NCI-H510A (cell line): ENCODE data around the gene EHBP1.

ENCODE experiments used
- DNase-seq: peaks from one replicate; lab custom pipeline; 2025; lab: John Stamatoyannopoulos, UW

The EHBP1 gene

DNA sequence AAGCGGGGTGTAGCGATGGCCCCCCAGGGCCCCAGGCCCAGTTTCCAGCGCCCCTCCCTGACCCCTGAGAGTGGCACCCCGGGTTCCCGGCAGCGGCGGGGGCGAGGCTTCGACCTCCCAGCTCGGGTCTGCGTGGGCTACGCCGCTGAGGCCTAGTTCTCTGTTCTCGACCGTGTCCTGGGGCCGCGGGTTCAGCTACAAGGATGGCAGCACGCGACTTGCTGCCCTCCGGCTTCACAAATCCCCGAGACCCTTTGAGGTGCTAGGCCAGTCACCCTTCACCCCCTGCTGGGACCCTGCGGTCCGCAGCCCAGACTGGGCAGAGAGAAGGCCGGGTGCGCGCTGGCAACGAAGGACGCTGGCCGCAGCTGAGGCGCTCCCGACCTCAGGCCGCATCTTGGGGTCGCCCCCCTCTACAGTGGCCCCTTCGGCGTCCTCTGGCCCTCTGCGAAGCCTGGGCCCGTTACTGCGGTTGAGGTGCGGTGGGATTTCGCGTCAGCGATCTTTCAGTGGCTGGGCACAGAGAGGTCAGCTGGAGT is 346.4 kb downstream of the EHBP1 start:
- no peak for DNase-seq

DNA sequence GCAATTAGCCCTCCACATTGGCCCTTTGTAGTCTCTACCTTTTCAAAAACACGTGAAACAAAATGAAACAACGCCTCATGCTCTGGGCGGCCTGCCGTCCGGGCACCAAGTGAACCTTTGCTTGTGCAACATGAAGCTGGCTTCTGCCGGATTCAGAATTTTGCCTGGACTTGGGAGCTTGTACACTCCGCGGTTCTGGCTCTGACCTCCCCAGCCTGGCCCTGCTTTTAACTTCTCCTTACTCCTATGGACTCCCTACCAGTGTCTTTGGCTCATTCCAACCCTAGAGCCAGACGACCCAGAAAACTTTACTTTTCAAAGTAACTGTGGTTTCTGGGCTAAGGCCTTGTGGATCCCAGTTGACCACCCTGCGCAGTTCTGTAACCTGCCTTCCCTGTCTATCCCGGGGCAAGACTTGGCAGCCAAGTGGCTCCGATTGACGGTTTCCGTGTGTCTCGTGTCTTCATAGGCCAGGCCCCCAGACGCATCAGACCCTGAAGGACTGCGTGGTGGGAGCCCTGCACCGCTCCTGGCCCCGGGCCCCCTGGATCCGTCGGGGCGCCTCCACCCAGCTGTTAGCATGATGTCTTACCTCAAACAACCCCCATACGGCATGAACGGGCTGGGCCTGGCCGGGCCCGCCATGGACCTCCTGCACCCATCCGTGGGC is 347.0 kb downstream of the EHBP1 start:
- no peak for DNase-seq

DNA sequence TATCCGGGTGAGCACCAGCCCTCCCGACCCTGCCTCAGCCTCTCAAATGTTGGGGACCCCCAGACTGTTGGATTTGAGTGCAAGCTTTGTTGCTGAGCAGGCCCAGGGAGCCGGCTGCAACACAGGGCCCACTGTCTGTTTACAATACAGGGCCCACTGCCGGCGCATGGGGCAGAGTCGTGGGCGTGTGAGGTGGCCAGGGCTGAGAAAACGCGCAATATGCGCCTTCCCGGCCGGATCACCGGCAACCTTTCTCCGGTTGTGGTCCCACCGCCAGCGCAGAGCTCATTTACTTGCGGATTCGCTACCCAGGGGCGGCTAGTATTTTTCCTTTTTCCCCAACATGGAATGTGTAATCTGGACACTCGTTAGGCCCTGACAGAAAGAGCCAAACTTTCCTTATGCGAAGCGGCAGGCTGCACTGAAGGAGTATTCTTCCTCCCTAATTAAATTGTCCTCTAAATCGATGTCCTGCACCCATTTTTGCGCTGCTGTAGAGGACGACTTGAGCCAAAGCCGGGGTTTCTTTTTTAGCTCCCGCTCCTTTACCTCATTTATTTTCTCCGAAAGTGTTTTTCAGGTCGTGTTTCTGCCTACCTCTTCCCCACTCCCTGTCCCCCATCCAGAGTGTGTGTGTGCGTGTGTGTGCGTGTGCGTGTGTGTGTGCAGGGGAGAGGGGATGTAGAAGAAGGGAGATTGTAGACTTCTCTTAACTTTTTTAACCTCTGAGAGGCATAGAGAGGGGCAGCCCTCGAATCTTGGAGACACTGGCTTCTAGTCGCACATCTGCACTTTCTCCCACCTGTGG is 347.8 kb downstream of the EHBP1 start:
- no peak for DNase-seq

DNA sequence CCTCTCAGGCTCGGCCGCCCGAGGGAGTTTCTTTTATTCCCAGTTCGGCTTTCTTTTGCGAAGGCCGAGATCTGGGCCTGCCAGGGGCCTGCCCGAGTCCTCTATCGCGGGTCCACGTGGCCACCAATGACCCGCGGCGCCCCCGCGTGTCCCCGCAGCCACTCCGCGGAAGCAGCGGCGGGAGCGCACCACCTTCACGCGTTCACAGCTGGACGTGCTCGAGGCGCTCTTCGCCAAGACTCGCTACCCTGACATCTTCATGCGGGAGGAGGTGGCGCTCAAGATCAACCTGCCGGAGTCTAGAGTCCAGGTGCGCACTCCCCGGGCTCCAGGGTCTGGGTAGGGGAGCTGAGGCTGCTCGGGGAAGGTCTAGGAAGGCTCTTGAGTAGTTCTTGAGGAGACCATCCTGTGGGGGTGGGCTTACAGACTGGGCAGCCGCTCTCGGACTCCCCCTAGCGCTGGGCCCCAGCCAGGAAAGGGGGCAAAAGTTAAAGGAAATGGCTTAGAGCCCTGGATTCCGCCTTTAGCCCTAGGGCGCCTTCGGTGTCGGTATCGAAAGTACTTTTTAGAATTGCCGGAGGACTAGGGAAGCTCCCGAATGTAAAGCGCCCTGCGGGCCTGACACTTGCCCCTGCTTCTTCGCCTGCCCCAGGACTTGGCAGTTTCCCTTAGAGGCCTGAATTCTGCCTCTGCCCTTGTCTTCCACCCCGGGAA is 348.5 kb downstream of the EHBP1 start:
- DNase-seq: no peak

DNA sequence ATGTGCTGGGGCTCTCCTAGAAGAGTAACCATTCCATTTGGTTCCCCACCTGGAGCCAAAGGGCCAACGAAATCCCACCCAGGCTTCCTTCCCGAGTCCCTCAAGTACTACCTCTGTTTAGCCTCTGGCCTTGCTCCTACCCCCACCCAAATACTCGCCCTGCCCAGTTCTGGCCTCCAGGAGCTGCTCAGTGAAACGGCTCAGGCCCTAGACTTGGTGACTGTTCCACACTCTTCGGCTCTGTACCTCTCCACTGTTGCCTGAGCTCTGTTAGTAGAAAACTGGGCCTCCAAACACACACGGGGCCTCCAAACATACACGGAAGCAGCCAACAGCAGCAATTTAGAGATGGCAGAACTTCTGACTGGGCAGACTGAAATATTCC is 349.3 kb downstream of the EHBP1 start:
- DNase-seq: no peak

DNA sequence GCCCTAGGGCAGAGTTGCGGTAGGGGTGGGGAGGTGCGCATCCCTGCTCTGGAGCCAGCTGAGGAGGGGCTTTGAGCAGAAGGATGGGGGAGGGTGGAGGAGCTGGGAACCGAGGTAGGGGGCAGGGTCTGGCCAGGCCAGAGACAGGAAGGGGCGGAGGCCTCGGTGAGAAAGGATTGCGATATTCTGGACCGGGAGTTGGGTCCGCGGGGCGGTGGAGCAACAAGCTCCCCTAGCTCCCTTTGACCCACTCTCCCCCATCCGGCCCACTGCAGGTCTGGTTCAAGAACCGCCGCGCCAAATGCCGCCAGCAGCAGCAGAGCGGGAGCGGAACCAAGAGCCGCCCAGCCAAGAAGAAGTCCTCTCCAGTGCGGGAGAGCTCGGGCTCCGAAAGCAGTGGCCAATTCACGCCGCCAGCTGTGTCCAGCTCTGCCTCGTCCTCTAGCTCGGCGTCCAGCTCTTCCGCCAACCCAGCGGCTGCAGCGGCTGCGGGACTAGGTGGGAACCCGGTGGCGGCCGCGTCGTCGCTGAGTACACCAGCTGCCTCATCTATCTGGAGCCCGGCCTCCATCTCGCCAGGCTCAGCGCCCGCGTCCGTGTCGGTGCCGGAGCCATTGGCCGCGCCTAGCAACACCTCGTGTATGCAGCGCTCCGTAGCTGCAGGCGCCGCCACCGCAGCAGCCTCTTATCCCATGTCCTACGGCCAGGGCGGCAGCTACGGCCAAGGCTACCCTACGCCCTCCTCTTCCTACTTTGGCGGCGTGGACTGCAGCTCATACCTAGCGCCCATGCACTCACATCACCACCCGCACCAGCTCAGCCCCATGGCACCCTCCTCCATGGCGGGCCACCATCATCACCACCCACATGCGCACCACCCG is 350.0 kb downstream of the EHBP1 start:
- no peak for DNase-seq

DNA sequence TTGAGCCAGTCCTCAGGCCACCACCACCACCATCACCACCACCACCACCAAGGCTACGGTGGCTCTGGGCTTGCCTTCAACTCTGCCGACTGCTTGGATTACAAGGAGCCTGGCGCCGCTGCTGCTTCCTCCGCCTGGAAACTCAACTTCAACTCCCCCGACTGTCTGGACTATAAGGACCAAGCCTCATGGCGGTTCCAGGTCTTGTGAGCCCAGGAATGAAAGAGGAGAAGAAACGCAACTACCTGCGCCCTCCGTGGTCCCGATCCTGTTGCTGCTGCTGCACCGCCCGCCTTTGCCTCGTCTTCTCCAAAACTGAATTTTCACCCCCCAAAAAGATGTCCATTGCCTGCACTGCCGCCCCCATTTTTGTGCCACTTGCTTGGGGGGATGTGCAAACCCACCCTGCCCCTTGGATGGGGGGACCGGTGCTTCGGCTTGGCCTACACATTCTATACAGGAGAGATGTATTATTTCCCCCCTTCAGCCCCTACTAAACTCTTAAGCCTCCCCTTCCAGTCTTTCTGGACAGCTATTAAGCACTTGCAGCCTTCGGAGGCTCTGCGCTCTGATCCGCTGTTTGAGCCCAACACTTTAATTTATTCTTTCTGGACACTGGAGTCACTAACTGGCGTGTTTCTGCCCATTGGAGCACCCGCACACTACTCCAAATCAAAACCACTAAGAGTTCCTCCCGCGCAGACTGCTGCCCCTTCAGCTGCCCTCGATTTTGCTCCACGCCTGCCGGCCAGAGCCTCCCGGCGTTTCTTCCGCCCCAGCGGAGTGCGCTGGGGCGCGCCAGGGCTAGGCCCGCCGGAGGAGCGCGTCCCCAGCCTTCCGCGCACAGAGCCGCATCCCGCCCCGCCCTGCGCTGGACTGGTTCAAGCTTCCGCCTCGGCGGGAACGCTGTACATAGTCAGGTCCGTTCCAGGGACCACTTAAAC is 350.9 kb downstream of the EHBP1 start:
- no peak for DNase-seq

DNA sequence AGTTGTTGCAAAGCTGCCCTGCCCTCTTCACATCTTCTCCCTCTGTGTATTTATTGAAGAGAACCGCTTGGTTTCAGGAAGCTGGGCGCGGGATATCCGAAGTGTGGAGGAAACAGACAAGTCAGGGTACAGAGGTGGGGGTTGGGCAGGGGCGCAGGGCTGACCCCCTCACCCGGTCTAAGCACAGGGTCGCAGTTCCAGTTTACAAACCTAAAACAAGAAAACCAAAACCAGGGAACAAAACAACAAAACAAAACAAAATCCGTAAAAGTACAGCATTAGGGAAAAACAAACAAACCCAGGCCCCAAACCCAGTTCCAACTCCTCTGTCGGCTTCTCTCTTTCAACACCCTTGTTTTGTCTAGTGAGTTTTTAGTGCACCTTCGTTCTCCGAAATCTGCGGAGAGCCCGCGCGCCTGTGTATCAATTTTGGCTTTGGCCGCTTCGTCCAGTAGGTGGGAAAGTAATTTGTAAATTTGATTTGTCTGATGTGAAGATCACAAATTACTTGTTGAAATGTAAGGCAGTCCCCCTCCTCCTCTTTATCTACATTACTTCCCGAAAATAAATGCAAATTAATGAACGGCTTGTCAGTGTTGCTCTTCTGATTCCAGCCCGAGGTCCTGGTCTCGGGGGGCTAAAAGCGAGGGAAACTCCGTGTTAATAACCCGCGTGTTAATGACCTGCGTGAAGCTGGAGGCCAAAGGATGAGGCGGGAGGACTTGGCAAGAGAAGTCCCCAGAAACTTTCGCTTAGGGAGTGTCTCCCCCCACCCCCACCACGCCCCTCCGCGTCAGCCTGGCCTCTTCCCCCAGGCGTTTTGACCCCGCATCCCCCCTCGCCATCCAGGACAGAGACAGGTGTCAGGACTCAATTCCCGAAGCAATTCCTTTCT is 352.0 kb downstream of the EHBP1 start:
- no peak for DNase-seq

DNA sequence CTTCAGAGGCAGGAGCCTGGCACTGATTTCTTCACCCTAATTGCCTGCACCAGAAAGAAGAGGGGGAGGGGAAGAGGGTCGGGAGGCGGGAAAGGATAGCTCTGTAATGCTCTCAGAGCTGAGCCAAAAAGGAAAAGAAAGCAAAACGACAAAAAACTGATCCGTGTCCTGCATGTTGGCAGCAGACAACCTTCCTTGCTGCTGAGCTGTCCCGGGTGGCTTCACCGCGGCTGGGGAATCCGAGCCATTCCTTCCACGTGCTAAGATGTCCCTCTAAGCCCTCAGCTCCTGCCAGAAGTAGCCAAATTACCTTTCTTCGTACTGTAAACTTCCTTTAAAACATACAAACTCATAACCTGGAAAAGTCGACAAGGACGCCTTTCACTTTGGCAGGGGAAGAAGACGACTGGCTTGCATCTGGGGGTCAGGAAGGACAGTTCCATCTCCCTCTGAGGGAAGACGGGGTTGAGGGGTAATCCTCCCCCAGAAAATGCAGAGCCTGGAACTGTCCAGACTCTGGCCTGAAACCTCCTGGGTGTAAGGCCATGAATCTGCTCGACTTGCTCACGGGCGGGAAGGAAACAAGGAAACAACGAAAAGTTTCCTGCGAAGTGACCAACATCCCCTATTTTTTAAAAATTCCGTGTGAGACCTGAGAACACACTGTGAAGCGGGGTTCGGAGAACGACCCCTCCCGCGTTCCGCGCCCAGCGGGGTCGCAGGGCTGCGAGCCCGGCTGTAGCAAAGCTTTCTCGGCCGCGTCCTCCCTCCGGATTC is 352.8 kb downstream of the EHBP1 start:
- DNase-seq: no peak

DNA sequence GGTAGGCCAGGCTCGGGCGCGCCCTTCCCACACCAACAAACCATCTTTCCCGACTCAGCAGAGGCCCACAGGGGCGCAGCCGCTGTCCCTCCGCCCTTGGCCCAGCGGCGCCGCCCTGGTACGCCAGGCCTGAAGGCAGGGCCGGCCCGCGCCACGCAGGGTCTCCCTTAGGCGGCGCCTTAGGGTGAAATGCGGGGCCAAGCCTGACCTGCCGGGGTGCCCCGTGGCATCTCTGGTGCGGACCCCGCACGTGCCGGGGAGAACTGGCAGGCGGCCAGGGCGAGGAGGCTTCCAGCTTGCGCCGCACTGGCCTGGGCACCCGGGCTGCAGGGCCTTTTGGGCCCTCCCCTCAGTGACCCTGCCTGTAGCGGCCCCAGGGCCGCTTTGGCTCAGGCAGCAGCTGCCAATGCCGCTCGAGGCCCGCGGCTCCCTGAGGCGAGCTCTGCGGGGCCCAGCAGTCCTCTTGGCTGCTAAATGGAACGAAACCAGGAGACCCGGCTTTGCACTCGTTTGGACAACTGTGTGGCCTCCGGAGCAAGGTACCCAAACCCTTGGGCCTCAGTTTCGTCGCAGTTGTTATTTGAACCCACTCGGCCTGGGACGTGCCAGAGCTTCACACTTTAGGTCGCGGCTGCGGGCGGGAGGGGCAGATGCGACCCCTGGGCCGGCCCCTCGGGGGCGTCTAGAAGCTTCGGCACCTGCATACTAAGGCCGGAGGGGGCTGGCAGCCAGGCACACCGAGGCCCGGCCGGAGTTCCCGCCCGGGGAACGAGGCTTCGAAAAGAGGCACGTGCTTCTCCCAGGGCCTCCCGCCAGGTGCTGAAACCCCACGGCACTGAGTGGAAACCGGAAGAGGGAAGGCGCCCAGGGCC is 353.6 kb downstream of the EHBP1 start:
- DNase-seq: no peak

DNA sequence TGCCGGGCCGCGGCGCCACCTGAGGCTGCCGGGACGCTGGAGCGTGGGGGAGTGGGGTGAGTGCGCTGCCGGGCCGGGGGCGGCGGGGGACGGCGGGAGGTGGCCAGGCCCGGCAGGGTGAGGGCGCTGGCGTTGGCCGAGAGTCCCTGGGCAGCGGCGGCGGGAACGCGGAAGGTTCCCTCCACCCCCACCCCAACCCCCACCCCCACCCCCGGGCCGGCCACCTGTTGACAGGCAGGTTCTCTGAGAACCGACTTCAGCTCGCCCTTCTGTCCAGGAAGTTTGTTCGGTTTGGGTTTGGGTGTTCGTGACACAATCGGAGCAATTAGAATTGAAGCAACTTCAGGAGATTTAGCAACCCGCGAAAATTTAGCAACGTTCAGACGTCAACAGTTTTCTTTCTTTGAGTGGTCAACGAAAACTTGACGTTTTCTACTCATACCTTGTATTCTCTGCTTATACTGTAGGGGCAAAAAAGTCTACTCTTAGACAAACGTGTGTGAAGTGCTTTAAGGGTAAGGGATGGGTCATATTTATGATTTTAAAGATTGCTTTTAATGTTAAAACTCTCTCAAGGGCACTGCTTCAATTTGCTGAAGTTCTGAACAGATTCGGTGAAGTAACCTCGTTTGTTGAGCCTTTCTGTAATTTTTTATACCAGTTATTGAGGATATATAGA is 354.4 kb downstream of the EHBP1 start:
- DNase-seq: no peak

DNA sequence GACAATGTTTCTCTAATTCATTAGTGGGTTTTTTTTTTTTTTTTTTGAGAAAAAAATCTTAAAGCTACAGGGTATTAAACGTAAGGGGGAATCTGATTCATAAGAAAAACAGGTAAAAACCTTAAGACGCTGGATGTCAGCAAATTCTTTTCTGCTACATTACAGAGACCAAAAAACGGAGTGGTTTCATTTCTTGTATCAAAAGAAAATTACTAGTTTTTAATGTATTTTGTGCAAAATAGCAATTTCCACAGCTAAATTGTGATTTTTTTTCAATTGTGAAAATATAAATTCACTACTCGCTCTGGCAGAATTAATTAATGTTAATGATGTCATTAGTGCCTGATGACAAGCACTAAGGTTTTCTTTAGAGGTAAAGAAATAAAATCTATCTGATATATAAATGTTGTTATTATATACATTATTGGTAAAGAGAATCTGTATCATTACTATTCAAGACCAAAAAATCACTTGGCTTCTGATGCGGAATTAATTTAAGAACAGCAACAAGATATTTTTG is 355.0 kb downstream of the EHBP1 start:
- DNase-seq: no peak

DNA sequence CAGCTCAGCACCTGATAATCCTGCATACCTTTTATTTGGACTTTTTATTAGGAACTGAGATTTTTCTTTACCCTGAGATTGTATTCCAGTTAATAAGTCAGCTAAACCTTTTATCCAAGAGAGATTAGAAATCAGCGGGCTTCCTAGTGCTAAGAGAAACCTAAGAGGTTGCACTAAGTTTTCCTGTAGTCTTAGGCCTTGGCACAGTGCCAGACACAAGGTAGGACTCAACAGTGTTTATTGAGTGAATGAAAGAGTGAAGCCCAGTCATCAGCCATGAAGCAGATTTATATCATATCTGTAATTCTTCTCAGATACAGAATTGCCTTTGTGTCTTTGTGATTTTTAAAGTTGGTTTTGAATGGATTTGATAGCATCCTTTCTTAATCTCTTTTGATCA is 358.7 kb downstream of the EHBP1 start:
- DNase-seq: no peak

DNA sequence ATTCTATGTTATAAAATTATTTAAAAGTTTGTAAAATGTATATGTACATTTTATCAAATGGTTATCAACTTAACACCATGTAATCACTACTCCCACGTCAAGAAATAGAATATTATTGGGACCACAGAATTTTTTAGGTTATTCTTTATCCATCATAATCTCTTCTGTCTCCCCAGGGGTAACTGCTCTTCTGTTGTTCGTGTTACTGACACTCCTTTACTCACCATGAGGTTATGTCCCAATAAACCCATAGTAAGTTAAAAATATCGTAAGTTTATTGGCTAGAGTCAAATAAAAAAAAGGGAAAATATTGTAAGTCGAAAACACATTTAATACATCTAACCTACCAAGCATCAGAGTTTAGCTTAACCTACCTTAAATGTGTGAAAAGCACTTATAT is 359.1 kb downstream of the EHBP1 start:
- no peak for DNase-seq

DNA sequence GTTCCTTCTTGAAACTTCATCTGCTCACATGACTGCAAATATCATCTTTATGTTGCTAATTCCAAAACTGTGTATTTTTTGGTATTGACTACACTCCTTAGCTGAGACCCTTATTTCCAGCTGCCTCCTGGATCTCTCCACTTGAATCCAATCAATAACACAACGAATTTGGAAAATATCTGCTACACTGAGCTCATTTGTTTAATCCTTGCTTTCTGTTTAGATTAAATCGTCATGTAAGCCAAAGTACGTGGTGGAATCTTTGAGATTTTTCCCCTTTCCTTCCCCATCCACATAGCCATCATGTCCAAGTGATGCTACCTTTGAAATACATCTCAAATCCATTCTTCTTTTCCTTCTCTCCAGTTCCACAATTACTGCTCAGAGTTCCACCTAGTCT is 360.8 kb downstream of the EHBP1 start:
- DNase-seq: no peak

DNA sequence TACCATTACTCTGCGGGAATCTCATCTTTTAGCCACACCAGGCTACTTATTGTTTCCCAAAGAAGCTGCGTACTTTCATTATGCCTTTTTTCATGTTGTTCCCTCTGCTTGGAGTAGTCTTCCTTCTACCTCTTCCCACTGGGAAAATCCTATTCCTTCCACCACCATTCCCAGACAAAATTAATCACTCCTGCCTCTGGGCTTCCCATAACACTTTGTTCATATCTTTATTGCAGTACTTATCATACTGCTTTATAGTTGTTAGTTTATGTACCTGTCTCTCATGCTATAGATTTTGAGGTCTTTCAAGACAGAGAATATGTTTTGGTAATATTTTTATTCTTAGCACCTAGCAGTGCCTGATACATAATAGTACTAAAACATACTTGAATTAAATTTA is 361.3 kb downstream of the EHBP1 start:
- DNase-seq: no peak

DNA sequence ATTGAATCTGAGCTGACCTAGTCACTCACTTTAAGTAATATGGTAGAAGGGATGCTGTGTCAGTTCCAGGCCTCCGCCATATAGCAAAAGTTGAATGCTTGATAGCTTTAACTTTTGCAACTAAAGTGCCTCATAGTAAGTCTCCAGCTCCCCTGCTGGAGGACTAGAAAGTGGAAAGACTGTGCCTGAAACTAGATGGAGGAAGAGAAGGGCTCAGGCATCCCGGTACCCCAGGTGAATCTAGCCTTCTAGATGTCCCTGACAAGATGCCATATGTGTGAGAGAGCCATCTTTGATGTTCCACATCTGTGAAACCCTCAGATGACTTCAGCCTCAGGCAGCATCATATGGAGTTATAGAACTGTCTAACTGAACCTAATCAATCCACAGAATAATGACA is 366.2 kb downstream of the EHBP1 start:
- DNase-seq: no peak
